ENCODE data around the gene DNAJC22.

- TF ChIP-seq EZH2 (IDR thresholded peaks at IDR 0.05; ENCODE audit: borderline replicate concordance, insufficient read depth, low read depth, low read length, poor library complexity, severe bottlenecking), result no peak
- TF ChIP-seq CTCF (IDR thresholded peaks at IDR 0.05), result no peak
Measured at GRCh38 chr12:49322367-49322707, 24.4 kb upstream of the DNAJC22 start.

Data from B cell (primary cell).